GM18505 (cell line): Measurements from ENCODE around the gene KIAA1755.
"Not testable (repeated sequence)": the region's sequence is repeated elsewhere in the genome, so short reads cannot be mapped to it uniquely, and the experiment has no call there.

Source experiments
- ATAC-seq: cut with Tn5 transposase; IDR thresholded peaks from one replicate; pipeline ENCODE4 v1.9.1; 2021; ENCODE audit not compliant: unreplicated experiment
- POLR2A ChIP-seq: IDR thresholded peaks from 4 replicates; pipeline ENCODE4 v1.6.1; 2011; ENCODE audit warnings: borderline replicate concordance; ENCODE audit not compliant: insufficient read depth, insufficient read length; ENCODE audit errors: extremely low read depth

Gene KIAA1755

GRCh38 chr20:38248133-38248532 lies 12.4 kb downstream of the KIAA1755 start:
- TF ChIP-seq POLR2A = no peak
- no peak for ATAC-seq

GRCh38 chr20:38247725-38248124 lies 12.8 kb downstream of the KIAA1755 start:
- ATAC-seq = not testable (repeated sequence)

- no peak for ATAC-seq
- no peak for TF ChIP-seq POLR2A
Measured at GRCh38 chr20:38247166-38247509, 13.4 kb downstream of the KIAA1755 start.

GRCh38 chr20:38246357-38247165 lies 14.0 kb downstream of the KIAA1755 start:
- no peak for TF ChIP-seq POLR2A
- ATAC-seq = no peak

- ATAC-seq = no peak
- no peak for TF ChIP-seq POLR2A
Measured at GRCh38 chr20:38245753-38246152, 14.8 kb downstream of the KIAA1755 start.

- ATAC-seq = no peak
- TF ChIP-seq POLR2A = no peak
Measured at GRCh38 chr20:38243709-38244020, 16.9 kb downstream of the KIAA1755 start.

- no peak for TF ChIP-seq POLR2A
- ATAC-seq = no peak
Measured at GRCh38 chr20:38242848-38243708, 17.5 kb downstream of the KIAA1755 start.

- no peak for ATAC-seq
- no peak for TF ChIP-seq POLR2A
Measured at GRCh38 chr20:38241201-38241600, 19.3 kb downstream of the KIAA1755 start.

GRCh38 chr20:38239441-38239840 lies 21.1 kb downstream of the KIAA1755 start:
- no peak for ATAC-seq
- no peak for TF ChIP-seq POLR2A

GRCh38 chr20:38238829-38239228 lies 21.7 kb downstream of the KIAA1755 start:
- TF ChIP-seq POLR2A = no peak
- ATAC-seq = no peak

GRCh38 chr20:38237381-38237780 lies 23.2 kb downstream of the KIAA1755 start:
- no peak for TF ChIP-seq POLR2A
- ATAC-seq = no peak

- no peak for TF ChIP-seq POLR2A
- no peak for ATAC-seq
Measured at GRCh38 chr20:38231531-38232121, 28.9 kb downstream of the KIAA1755 start.

- ATAC-seq = no peak
- TF ChIP-seq POLR2A = no peak
Measured at GRCh38 chr20:38230957-38231526, 29.5 kb downstream of the KIAA1755 start.

GRCh38 chr20:38230253-38230551 lies 30.3 kb downstream of the KIAA1755 start:
- TF ChIP-seq POLR2A = no peak
- ATAC-seq = no peak
